Measurements from ENCODE around the gene ZFP36L1.

The ZFP36L1 gene

DNA sequence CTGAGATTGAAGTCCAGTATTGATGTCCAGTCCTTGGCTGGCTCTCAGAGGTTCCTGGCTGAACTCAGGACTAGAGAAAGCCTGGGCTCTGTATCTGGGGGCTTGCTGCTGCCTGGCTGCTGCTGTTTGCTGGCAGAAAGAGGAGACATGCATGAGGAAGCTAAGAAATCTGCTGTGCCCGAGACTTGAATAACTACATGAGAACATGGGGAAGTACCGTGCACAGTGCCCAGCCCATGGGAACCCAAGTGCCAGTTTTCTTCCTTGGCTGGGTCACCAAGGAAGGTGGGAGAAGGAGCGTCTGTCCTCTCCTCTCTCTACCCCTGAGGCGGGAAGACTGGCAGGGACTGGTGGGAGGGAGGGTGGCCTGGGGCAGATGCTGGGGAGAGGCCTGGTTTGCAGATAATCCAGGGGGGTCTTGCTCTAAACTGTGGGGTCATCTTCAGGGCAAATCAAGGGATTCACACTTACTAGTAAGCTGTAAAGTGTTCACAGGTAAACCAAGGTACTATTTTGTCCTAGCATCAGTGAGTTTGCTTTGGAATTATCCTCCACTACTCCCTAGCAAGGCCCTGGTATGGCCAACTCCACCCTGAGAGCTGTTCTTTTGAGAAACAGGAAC, 13.8 kb upstream of the ZFP36L1 start:
- DNase-seq (ENCODE audit: insufficient read length) (no peak), FAIRE-seq (peak; percentile 73)
- TF ChIP-seq TAF1 (IDR thresholded peaks at IDR 0.05; ENCODE audit: borderline replicate concordance, low read depth, low read length) = no peak
- TF ChIP-seq POLR2A (IDR thresholded peaks at IDR 0.05; ENCODE audit: low read depth, low read length) = no peak
- TF ChIP-seq POLR2AphosphoS5 (IDR thresholded peaks at IDR 0.05; ENCODE audit: low read depth, low read length) = no peak

DNA sequence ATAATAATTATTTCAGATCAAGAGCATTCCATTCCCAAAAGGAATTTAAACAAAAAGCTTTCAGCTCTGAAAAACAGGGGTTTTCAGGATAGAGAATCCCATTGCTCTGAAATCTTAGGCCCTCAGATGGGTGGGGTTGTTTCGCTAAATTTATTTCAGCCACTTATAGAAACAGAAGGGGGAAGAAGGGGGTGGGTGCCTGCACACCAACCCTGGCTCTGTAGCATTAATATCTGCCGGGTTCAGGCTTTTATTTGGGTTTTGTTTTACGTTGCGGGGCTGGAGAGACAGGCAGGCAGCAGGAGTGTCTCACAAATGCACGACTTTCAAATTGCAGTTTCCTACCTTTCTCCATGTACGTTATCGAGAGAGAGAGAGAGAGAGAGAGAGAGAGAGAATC, 12.5 kb upstream of the ZFP36L1 start:
- no peak for DNase-seq (ENCODE audit: insufficient read length)
- no peak for FAIRE-seq
- no peak for TF ChIP-seq POLR2A (IDR thresholded peaks at IDR 0.05; ENCODE audit: low read depth, low read length)
- TF ChIP-seq TAF1 (IDR thresholded peaks at IDR 0.05; ENCODE audit: borderline replicate concordance, low read depth, low read length) = no peak
- no peak for TF ChIP-seq POLR2AphosphoS5 (IDR thresholded peaks at IDR 0.05; ENCODE audit: low read depth, low read length)

GRCh38 chr14:68801631-68802030, 8.8 kb upstream of the ZFP36L1 start:
- TF ChIP-seq POLR2AphosphoS5 (IDR thresholded peaks at IDR 0.05; ENCODE audit: low read depth, low read length) (no peak), POLR2A (IDR thresholded peaks at IDR 0.05; ENCODE audit: low read depth, low read length) (no peak), TAF1 (IDR thresholded peaks at IDR 0.05; ENCODE audit: borderline replicate concordance, low read depth, low read length) (no peak)
- FAIRE-seq = no peak

GRCh38 chr14:68800953-68801352, 8.1 kb upstream of the ZFP36L1 start:
- DNase-seq (ENCODE audit: insufficient read length) (no peak), FAIRE-seq (no peak)
- TF ChIP-seq POLR2AphosphoS5 (IDR thresholded peaks at IDR 0.05; ENCODE audit: low read depth, low read length) = no peak
- TF ChIP-seq TAF1 (IDR thresholded peaks at IDR 0.05; ENCODE audit: borderline replicate concordance, low read depth, low read length) = no peak
- no peak for TF ChIP-seq POLR2A (IDR thresholded peaks at IDR 0.05; ENCODE audit: low read depth, low read length)

More at GRCh38 chr14:68801631-68802030, 8.8 kb upstream of the ZFP36L1 start:
- DNase-seq (ENCODE audit: insufficient read length) = no peak

DNA sequence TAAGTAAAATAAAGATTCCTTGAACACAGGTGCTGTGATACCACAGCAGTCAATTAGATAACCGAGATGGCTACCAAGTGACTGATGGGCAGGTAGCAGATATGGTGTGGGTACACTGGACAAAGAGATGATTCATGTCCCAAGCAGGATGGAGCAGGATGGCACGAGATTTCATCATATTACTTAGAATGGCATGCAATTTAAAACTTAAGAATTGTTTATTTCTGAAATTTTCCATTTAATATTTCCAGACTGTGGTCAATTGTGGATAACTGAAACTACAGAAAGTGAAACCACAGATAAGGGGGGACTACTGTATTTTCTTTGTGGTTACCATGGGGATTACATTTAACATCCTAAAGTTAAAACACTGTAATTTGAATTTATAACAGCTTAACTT, 7.5 kb upstream of the ZFP36L1 start:
- no peak for TF ChIP-seq POLR2A (IDR thresholded peaks at IDR 0.05; ENCODE audit: low read depth, low read length)
- no peak for TF ChIP-seq TAF1 (IDR thresholded peaks at IDR 0.05; ENCODE audit: borderline replicate concordance, low read depth, low read length)
- TF ChIP-seq POLR2AphosphoS5 (IDR thresholded peaks at IDR 0.05; ENCODE audit: low read depth, low read length) = no peak
- no peak for FAIRE-seq
- DNase-seq (ENCODE audit: insufficient read length) = no peak

DNA sequence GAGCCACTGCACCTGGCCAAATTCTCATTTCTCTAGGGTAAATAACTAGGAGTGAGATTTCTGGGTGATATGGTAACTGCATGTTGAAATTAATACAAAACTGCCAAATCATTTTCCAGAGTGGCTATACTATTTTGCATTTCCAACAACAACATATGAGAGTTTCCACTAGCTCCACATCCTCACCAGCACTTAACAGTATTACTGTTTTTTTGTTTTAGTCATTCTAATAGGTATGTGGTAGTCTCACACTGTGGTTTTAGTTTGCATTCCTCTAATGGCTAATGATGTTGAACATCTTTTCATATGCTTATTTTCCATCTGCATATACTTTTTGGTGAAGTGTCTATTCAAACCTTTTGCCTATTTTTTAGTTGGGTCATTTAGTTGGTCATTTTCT, 5.8 kb upstream of the ZFP36L1 start:
- FAIRE-seq = no peak
- TF ChIP-seq TAF1 (IDR thresholded peaks at IDR 0.05; ENCODE audit: borderline replicate concordance, low read depth, low read length) (no peak), POLR2A (IDR thresholded peaks at IDR 0.05; ENCODE audit: low read depth, low read length) (no peak), POLR2AphosphoS5 (IDR thresholded peaks at IDR 0.05; ENCODE audit: low read depth, low read length) (no peak)

GRCh38 chr14:68797121-68797670, 4.3 kb upstream of the ZFP36L1 start:
- FAIRE-seq (no peak), DNase-seq (ENCODE audit: insufficient read length) (no peak)
- TF ChIP-seq POLR2A (IDR thresholded peaks at IDR 0.05; ENCODE audit: low read depth, low read length) (no peak), POLR2AphosphoS5 (IDR thresholded peaks at IDR 0.05; ENCODE audit: low read depth, low read length) (no peak), TAF1 (IDR thresholded peaks at IDR 0.05; ENCODE audit: borderline replicate concordance, low read depth, low read length) (no peak)

More for the DNA sequence above, 5.8 kb upstream of the ZFP36L1 start:
- no peak for DNase-seq (ENCODE audit: insufficient read length)

GRCh38 chr14:68796418-68797101, 3.7 kb upstream of the ZFP36L1 start:
- no peak for FAIRE-seq
- TF ChIP-seq TAF1 (IDR thresholded peaks at IDR 0.05; ENCODE audit: borderline replicate concordance, low read depth, low read length) (no peak), POLR2A (IDR thresholded peaks at IDR 0.05; ENCODE audit: low read depth, low read length) (no peak), POLR2AphosphoS5 (IDR thresholded peaks at IDR 0.05; ENCODE audit: low read depth, low read length) (no peak)

DNA sequence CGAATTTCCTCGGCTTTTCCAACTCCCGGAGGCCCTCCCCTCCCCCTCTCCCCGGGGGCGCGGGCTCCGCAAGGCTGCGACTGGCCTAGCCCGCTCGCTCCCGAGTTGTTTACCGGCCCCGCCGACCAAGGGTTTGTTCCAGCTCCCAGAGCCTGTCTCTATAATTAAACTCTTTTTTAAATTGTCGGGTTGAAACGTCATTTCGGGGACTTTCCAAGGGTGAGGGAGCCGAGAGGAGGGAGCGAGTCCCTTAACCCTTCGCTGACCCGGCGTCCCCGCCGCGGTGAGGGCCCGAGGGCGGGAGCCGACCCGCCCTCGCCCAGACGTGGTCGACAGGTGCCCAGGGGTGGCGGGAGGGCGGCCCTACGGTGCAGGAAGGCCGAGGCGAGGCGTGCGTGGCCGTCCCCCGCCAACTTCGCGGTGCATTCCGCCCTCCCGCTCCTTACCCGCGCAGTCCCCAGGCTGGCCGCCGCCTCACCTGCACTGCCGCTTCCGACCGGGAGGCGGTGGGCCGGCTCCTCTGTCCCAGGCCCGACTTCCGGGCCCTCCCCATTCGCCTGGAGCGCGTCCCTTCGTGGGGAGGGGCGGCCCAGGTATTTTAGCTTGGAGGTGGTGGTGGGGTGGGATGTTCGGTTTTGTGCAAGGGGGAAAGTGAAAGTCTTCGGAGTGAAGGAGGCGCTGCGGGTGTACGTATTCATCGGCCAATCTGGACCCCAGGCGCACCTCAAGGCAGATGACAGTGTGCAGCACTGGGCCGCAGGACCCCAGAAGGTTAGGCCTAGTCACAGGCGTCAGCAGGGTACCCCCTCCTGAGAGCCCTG, 2.9 kb upstream of the ZFP36L1 start:
- peak; percentile 80 for FAIRE-seq
- TF ChIP-seq POLR2A (IDR thresholded peaks at IDR 0.05; ENCODE audit: low read depth, low read length) (peak; percentile 76; the same call in 1 of the 2 replicates), TAF1 (IDR thresholded peaks at IDR 0.05; ENCODE audit: borderline replicate concordance, low read depth, low read length) (peak; percentile 59), POLR2AphosphoS5 (IDR thresholded peaks at IDR 0.05; ENCODE audit: low read depth, low read length) (no peak; the same call in 1 of the 2 replicates)
- DNase-seq (ENCODE audit: insufficient read length) = no peak

More at GRCh38 chr14:68796418-68797101, 3.7 kb upstream of the ZFP36L1 start:
- DNase-seq (ENCODE audit: insufficient read length) = no peak

DNA sequence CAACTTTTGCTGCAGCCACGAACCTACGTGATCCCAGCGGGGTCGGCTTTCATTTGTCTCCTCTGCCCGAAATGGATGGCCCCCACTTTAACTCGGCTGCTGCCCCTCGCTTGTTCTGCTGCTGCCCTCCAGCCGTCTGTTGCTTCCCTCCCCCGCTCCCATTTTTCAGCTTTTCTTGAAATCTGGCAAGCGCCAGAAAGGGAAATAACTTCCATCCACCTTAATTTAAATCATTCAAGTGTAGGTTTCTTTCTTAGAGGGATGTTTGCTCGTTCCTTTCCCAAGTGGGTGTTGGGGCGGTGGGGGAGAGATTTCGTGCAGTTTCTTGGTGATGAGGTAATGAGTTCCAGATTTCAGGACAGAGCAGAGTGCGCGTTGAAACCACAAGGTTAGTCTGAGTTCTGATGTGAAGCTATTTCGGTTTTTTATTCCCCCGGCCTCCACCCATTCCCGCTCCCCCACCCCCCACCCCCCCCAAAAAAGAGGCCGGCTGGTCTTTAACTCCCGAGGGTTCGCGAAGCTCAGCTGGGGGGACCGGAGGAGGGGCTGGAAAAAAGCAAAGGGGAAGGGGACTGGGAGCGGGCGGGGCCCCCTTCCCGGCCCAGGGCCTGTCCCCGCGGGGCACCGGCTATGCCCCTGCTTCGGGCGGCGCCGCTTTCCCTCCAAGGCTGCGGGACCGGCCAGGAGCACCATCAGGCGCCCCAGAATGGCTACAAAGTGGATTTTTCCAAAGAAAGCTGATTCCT, 2.2 kb upstream of the ZFP36L1 start:
- peak; percentile 53 for TF ChIP-seq POLR2A (IDR thresholded peaks at IDR 0.05; ENCODE audit: low read depth, low read length)
- TF ChIP-seq TAF1 (IDR thresholded peaks at IDR 0.05; ENCODE audit: borderline replicate concordance, low read depth, low read length) = no peak
- no peak; the same call in 1 of the 2 replicates for TF ChIP-seq POLR2AphosphoS5 (IDR thresholded peaks at IDR 0.05; ENCODE audit: low read depth, low read length)
- no peak for DNase-seq (ENCODE audit: insufficient read length)
- FAIRE-seq = no peak

All from GM12892 (cell line).